AG04449 (cell line): ENCODE results near the gene TARBP2.

Experiments used
- CTCF ChIA-PET: fragments of 350-600 bp; formaldehyde crosslinking; extraction: SDS; loops from one replicate; lab custom pipeline; 2021; ENCODE audit warnings: antibody characterized with exemption; lab: Yijun Ruan, JAX
- POLR2A ChIA-PET: fragments of 400-600, 350-600 bp; formaldehyde crosslinking; extraction: SDS; loops from one replicate; lab custom pipeline; 2020; ENCODE audit warnings: antibody characterized with exemption, inconsistent platforms; lab: Yijun Ruan, JAX
- DNase-seq: peaks from one replicate; pipeline ENCODE4 v3.0.0-alpha.2; 2010; ENCODE audit warnings: low read depth, low spot score
- H3K4me3 ChIP-seq: 2 replicates; pipeline ENCODE4 v1.5.1; 2011; ENCODE audit warnings: low read depth, mild to moderate bottlenecking, control low read depth, low read length
- TF ChIP-seq, protein P1 (sequence below): IDR thresholded peaks from one replicate; pipeline ENCODE4 v1.5.1; 2011; ENCODE audit warnings: mild to moderate bottlenecking, moderate library complexity, low read length, control low read depth, inconsistent platforms; ENCODE audit not compliant: insufficient read depth; ENCODE audit errors: missing control alignments

The TARBP2 gene

DNA sequence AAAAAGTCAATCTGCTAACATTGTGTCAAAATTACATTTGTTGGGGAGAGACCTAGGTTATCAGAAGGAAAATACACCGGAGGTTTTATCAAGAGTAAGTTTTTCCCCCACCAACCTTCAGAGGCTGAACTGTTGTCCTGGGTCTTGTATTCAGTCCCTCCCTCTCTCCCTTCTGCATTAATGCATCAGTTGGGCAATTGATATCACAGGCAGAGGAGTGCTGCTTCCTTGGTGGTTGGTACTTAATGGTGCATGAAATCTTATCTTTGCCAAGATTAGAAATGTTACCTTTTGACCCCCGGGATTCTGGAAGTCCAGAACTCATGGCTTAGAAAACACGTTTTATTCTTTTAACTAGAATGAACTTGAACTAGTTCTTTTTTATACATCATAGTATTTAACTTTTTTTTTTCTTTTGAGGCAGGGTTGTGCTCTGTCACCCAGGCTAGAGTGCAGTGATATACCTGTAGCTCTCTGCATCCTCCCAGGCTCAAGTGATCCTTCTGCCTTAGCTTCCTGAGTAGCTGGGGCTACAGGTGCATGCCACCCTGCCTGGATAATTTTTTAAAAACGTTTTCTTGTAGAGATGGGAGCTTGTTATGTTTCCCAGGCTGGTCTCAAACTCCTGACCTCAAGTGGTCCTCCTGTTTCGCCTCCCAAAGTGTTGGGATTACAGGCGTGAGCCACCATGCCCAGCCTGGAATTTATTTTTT, 44.3 kb upstream of the TARBP2 start:
- no peak overlapping the region for H3K4me3 ChIP-seq
- TF ChIP-seq, protein P1, sequence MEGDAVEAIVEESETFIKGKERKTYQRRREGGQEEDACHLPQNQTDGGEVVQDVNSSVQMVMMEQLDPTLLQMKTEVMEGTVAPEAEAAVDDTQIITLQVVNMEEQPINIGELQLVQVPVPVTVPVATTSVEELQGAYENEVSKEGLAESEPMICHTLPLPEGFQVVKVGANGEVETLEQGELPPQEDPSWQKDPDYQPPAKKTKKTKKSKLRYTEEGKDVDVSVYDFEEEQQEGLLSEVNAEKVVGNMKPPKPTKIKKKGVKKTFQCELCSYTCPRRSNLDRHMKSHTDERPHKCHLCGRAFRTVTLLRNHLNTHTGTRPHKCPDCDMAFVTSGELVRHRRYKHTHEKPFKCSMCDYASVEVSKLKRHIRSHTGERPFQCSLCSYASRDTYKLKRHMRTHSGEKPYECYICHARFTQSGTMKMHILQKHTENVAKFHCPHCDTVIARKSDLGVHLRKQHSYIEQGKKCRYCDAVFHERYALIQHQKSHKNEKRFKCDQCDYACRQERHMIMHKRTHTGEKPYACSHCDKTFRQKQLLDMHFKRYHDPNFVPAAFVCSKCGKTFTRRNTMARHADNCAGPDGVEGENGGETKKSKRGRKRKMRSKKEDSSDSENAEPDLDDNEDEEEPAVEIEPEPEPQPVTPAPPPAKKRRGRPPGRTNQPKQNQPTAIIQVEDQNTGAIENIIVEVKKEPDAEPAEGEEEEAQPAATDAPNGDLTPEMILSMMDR, result no peak
- ChIA-PET POLR2A (no interaction called here), CTCF (interaction anchor here (2.7 to 8.3 kb wide), 3 partner anchors 7 to 104 kb away, joined by 7 to 81 read pairs (median 16); no protein-coding TSS in a partner anchor)
- no peak for DNase-seq

DNA sequence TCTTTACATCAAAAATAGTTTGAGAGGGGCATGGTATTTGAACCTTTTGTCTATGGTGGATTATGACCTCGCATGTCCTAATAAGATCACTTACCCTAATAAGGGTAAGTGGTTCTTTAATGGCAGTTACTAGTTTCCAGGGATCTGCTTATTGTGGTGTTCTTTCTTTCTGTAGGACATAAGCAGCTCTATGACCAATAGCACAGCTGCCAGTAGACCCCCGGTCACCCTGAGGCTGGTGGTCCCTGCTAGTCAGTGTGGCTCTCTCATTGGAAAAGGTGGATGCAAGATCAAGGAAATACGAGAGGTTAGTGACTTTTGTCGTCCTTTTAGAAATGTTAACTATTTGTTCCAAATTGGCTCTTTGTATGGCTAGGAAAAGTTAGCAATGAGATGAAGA, 42.0 kb upstream of the TARBP2 start:
- POLR2A ChIA-PET, result no interaction called here
- no peak for DNase-seq
- H3K4me3 ChIP-seq, result no peak overlapping the region
- CTCF ChIA-PET, result interaction anchor here (1.0 to 8.3 kb wide), 4 partner anchors 9 to 138 kb away, joined by 3 to 81 read pairs (median 4); partner anchors contain the start of gene AAAS
- TF ChIP-seq, protein P1, result no peak

DNA sequence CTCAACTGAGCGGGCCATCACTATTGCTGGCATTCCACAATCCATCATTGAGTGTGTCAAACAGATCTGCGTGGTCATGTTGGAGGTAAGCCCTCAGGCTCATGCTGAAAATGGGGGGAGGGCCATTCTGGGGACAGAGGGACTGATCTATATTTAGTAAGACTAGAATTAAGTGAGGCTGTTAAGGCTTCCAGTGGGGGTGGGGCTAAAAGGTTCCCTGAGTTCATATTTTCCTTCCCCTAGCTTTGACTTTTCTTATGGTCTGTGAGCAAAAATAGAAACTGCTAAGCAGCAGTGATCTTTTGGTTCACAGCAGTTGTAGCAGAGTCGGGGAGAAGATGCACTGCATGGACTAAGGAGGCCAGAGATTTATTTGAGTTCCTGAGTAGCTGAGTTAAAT, 40.0 kb upstream of the TARBP2 start:
- TF ChIP-seq, protein P1, result no peak
- H3K4me3 ChIP-seq, result no peak overlapping the region
- CTCF ChIA-PET, result interaction anchor here (1.6 kb wide), 1 partner anchor 10 kb away, joined by 4 read pairs; no protein-coding TSS in a partner anchor
- POLR2A ChIA-PET, result no interaction called here
- no peak for DNase-seq

DNA sequence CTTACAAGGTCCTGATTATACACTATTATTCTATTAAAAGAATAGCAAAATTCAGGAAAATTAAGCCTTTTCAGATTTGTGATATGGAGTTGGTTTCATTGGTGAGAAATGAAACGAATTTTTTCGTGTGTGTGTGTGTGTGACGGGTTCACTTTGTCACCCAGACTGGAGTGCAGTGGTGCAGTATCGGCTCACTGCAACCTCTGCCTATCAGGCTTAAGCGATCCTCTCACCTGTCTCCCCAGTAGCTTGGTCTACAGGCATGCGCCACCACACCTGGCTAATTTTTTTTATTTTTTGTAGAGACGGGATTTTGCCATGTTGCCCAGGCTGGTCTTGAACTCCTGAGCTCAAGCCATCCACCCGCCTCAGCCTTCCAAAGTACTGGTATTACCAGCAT, 39.5 kb upstream of the TARBP2 start:
- H3K4me3 ChIP-seq, result no peak overlapping the region
- TF ChIP-seq, protein P1, result no peak
- ChIA-PET POLR2A (interaction anchor here (0.7 kb wide), 1 partner anchor 14 kb away, joined by 4 read pairs; no protein-coding TSS in a partner anchor), CTCF (interaction anchor here (1.3 kb wide), 1 partner anchor 34 kb away, joined by 3 read pairs; no protein-coding TSS in a partner anchor)
- DNase-seq, result no peak

DNA sequence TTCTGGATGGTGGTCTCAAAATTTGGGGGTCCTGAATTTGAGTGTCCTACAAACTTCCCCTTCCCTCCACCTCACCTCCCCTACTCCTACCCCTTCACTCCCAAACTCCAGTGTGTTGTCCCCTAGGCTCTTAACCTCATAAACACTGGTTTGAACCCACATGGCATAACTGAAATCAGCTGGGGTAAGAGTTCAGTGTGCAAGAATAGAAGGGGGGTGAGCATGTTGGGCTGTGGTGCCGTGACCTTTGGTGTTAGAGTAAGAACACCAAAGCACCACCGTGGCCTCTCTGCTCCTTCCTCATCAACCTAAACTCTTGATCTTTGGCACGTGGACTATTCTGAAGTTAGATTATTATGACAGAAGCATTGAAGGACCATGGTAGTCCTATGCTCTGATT, 38.1 kb upstream of the TARBP2 start:
- DNase-seq, result no peak
- TF ChIP-seq, protein P1, result no peak
- POLR2A ChIA-PET, result no interaction called here
- CTCF ChIA-PET, result interaction anchor here (1.2 to 1.5 kb wide), 2 partner anchors 12 to 14 kb away, joined by 3 to 4 read pairs; no protein-coding TSS in a partner anchor
- no peak overlapping the region for H3K4me3 ChIP-seq
